ENCODE results near the gene FAM107B.

Gene FAM107B

DNA sequence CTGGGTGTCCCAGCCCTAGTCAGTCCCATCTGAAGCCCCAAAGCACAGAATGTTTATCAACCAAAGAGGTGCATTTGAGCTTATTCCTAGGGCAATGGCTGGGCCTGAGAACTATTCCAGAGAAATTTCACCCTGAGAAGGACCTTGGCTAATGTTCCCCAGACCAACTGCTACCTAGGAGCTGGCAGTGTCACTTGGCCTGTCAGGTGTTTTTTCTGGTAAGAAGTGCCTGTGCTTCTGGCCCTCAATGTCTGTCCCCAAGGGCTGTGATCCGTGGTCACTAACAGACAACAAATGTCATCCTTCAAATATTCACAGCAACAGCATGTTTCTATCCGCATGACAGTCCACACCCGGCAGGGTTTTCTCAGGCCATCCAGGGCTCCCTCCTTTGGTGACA, 234.6 kb downstream of the FAM107B start:
- Histone ChIP-seq H3K27me3 (no peaks in the 10 kb centered on the region), H3K27ac (no peak overlapping the region), H3K9me3 (no peaks in the 10 kb centered on the region), H3K4me3 (no peak overlapping the region), H3K36me3 (no peaks in the 10 kb centered on the region), H3K4me1 (peaks cover 0 to 38% (median 6%) of the 10 kb centered on the region in 4 donors)
- DNase-seq: no peak
- intact Hi-C loops (cut with DNase I; ENCODE audit: low total_unique reads): no loop called here
- TF ChIP-seq, protein P1, sequence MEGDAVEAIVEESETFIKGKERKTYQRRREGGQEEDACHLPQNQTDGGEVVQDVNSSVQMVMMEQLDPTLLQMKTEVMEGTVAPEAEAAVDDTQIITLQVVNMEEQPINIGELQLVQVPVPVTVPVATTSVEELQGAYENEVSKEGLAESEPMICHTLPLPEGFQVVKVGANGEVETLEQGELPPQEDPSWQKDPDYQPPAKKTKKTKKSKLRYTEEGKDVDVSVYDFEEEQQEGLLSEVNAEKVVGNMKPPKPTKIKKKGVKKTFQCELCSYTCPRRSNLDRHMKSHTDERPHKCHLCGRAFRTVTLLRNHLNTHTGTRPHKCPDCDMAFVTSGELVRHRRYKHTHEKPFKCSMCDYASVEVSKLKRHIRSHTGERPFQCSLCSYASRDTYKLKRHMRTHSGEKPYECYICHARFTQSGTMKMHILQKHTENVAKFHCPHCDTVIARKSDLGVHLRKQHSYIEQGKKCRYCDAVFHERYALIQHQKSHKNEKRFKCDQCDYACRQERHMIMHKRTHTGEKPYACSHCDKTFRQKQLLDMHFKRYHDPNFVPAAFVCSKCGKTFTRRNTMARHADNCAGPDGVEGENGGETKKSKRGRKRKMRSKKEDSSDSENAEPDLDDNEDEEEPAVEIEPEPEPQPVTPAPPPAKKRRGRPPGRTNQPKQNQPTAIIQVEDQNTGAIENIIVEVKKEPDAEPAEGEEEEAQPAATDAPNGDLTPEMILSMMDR (IDR thresholded peaks at IDR 0.05): no peak

DNA sequence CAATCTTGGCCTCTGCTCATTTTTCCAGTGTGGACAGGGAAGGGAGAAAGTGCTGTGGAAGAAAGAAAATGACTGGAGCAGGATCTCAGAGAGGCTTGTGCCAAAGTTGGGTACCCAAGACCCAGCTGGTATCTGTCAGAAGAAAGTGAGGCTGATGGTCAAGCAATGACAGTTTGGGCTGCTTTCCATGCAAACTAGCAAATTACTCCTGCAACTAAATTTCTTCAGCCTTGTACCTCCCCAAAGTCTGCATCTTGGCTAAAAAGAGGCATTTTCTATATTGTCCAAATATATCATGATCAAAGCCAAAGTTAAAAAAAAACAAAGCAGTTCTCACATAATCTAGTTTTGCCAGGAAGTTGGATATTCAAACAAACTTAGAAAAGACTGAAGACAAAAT, 235.5 kb downstream of the FAM107B start:
- intact Hi-C loops (cut with DNase I; ENCODE audit: low total_unique reads): loop anchor here (5.0 kb wide), 1 partner anchor 283 kb away; no protein-coding TSS in a partner anchor
- no peak overlapping the region for H3K27ac ChIP-seq
- TF ChIP-seq, protein P1 (IDR thresholded peaks at IDR 0.05): no peak
- no peaks in the 10 kb centered on the region for H3K27me3 ChIP-seq
- DNase-seq: no peak
- peaks cover 0 to 41% (median 6%) of the 10 kb centered on the region in 4 donors for H3K4me1 ChIP-seq
- H3K36me3 ChIP-seq: no peaks in the 10 kb centered on the region
- no peaks in the 10 kb centered on the region for H3K9me3 ChIP-seq
- no peak overlapping the region for H3K4me3 ChIP-seq

DNA sequence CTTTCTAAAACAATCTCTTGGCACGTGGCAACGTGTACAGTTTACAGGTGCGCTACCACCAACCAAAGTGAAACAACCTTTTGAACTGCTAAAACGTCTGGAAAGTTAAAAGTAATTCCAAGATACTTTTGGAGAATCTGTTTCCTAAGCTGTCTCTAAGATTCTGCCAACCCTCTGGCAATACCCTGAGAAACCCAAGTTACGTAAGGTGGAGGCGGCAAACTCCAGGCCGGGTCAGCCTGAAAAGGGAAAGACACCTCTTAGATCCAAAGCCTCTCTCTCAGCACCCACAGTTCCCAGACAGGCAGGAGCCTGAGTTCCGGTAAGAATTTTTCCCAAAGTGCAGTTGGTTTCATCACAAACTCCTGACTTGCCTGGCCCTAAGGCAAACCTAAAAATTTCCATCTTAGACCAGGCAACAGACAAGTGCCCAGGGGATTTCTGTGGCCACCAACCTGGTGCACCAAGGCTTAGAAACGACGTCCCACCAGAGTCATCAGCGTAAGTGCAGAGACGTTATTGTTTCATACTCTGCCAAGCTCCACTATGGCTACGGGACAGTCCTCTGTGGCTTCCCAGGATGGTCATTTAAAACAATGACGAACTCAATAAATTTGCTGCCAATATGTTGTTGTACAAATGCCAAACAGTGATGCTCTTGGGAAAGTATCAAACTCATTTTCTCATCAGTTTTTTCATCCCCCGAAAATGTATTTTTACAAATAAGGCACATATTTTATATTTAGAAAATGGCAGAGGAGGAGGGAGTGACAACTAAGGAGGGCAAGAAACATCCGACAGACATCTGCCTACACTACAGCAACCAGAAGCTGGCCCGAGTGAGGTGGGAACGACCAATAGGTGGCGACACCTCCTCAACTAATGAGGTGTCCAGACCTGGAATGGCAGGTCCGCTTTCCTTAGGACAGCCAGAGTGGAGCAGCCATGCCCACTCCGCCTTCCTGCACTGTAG, 238.2 kb downstream of the FAM107B start:
- peak; percentile 80 to 86 for DNase-seq
- Histone ChIP-seq H3K27me3 (no peaks in the 10 kb centered on the region), H3K36me3 (no peaks in the 10 kb centered on the region), H3K4me3 (peak overlapping the region; percentile 2 to 19), H3K27ac (peak overlapping the region; percentile 51 to 82), H3K4me1 (peaks cover 0 to 27% (median 6%) of the 10 kb centered on the region in 4 donors), H3K9me3 (no peaks in the 10 kb centered on the region)
- intact Hi-C loops (cut with DNase I; ENCODE audit: low total_unique reads): loop anchor here (5.0 kb wide), 1 partner anchor 286 kb away; no protein-coding TSS in a partner anchor
- TF ChIP-seq, protein P1 (IDR thresholded peaks at IDR 0.05): peak; percentile 59 to 68

DNA sequence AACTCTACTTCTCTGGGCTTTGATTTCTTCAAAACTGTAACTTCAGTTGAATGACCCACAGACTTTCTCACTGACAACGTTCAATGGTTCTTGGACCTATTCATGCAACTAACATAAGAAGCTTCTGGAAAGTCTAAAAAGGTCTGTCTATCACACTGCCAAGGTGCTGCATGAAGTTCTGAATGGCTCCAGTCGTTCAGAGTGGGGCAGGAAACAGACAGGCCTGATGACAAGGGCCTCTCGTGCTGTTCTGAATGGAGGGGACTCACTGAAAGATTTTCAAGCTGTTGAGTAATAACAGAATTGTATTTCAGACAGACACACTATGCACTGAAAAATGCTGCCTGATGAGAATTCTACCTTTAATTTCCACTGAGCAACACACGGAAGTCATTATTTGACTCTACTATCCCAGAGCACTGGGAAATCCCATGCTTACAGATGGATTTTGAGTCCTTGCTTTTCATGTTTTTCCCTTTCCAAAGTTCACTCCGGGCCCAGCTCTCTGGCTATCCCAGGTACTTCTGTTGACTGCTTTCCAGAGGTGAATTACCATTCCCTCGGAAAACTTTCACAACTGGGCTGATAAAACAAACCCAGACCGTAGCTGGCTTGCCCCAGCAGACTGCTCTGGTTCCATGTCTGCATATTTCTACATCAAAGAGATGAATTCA, 239.1 kb downstream of the FAM107B start:
- Histone ChIP-seq H3K36me3 (no peaks in the 10 kb centered on the region), H3K27ac (peak overlapping the region; percentile 51 to 82), H3K9me3 (no peaks in the 10 kb centered on the region), H3K27me3 (no peaks in the 10 kb centered on the region), H3K4me3 (no peak overlapping the region), H3K4me1 (peaks cover 0 to 27% (median 6%) of the 10 kb centered on the region in 4 donors)
- intact Hi-C loops (cut with DNase I; ENCODE audit: low total_unique reads): loop anchor here (5.0 kb wide), 1 partner anchor 287 kb away; no protein-coding TSS in a partner anchor
- TF ChIP-seq, protein P1 (IDR thresholded peaks at IDR 0.05): no peak
- no peak for DNase-seq

DNA sequence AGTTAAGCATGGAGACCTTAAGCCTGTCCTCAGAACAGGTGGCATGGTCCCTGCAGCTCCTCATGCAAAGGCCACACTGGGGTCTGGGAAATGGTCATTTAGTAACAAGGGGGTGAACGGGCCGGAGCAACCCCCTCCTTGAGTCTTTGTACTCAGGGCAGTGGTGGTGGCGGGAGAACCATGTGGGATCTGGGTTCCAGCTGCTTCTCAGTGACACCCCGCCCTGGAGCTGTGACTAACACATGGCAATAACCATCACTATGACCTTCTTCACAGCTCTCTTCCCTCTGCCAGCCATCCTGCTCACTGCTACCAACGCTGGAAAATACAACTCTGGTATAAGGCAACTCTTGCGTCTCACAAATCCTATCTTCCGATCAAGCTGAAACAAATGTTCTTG, 240.5 kb downstream of the FAM107B start:
- Histone ChIP-seq H3K36me3 (peaks cover 0 to 12% (median 6%) of the 10 kb centered on the region in 3 donors), H3K9me3 (no peaks in the 10 kb centered on the region), H3K4me1 (peaks cover 0 to 27% (median 6%) of the 10 kb centered on the region in 4 donors), H3K27me3 (no peaks in the 10 kb centered on the region), H3K4me3 (no peak overlapping the region), H3K27ac (no peak overlapping the region)
- no peak for DNase-seq
- intact Hi-C loops (cut with DNase I; ENCODE audit: low total_unique reads): no loop called here
- TF ChIP-seq, protein P1 (IDR thresholded peaks at IDR 0.05): no peak

Data from tibial artery (tissue), 4 donors.